Measurements from ENCODE around the gene CCDC158.
"Not testable (repeated sequence)": the region's sequence is repeated elsewhere in the genome, so short reads cannot be mapped to it uniquely, and the experiment has no call there.

CCDC158 gene

GRCh38 chr4:76458297-76458696 lies 37.4 kb upstream of the CCDC158 start:
- Histone ChIP-seq H3K36me3 (ENCODE audit: insufficient read depth, low read length) (no peaks in the 10 kb centered on the region), H3K4me1 (ENCODE audit: insufficient read depth, low read length, severe bottlenecking) (no peaks in the 10 kb centered on the region), H2AFZ (ENCODE audit: low read length) (no peak overlapping the region), H3K9ac (ENCODE audit: low read length) (no peak overlapping the region), H3K4me3 (ENCODE audit: low read depth, low read length, poor library complexity, severe bottlenecking) (no peak overlapping the region), H3K27me3 (ENCODE audit: insufficient read depth, low read length) (no peaks in the 10 kb centered on the region), H3K9me2 (ENCODE audit: low read depth, low read length) (no peaks in the 10 kb centered on the region), H3K27ac (ENCODE audit: low read depth, low read length, poor library complexity, severe bottlenecking) (no peak overlapping the region), H4K20me1 (ENCODE audit: insufficient read depth, low read length) (no peaks in the 10 kb centered on the region), H3F3A (ENCODE audit: insufficient read depth, low read length) (no peaks in the 10 kb centered on the region), H3K9me3 (ENCODE audit: low read length) (no peaks in the 10 kb centered on the region), H3K79me2 (ENCODE audit: insufficient read depth, low read length) (no peaks in the 10 kb centered on the region), H3K4me2 (ENCODE audit: low read length) (no peak overlapping the region)
- TF ChIP-seq CTCF (IDR thresholded peaks at IDR 0.05; ENCODE audit: low read length) (no peak), EZH2 (IDR thresholded peaks at IDR 0.05; ENCODE audit: borderline replicate concordance, low read length) (no peak)

- H3K79me2 ChIP-seq (ENCODE audit: insufficient read depth, low read length) = no peaks in the 10 kb centered on the region
- TF ChIP-seq CTCF (IDR thresholded peaks at IDR 0.05; ENCODE audit: low read length) (no peak), EZH2 (IDR thresholded peaks at IDR 0.05; ENCODE audit: borderline replicate concordance, low read length) (no peak)
- no peaks in the 10 kb centered on the region for H3K36me3 ChIP-seq (ENCODE audit: insufficient read depth, low read length)
- H2AFZ ChIP-seq (ENCODE audit: low read length) = no peak overlapping the region
- no peak overlapping the region for H3K27ac ChIP-seq (ENCODE audit: low read depth, low read length, poor library complexity, severe bottlenecking)
- no peak overlapping the region for H3K9ac ChIP-seq (ENCODE audit: low read length)
- no peaks in the 10 kb centered on the region for H3K9me2 ChIP-seq (ENCODE audit: low read depth, low read length)
- no peaks in the 10 kb centered on the region for H4K20me1 ChIP-seq (ENCODE audit: insufficient read depth, low read length)
- H3K9me3 ChIP-seq (ENCODE audit: low read length) = no peaks in the 10 kb centered on the region
- H3K27me3 ChIP-seq (ENCODE audit: insufficient read depth, low read length) = no peaks in the 10 kb centered on the region
- H3K4me2 ChIP-seq (ENCODE audit: low read length) = no peak overlapping the region
- H3K4me1 ChIP-seq (ENCODE audit: insufficient read depth, low read length, severe bottlenecking) = no peaks in the 10 kb centered on the region
- H3F3A ChIP-seq (ENCODE audit: insufficient read depth, low read length) = no peaks in the 10 kb centered on the region
- H3K4me3 ChIP-seq (ENCODE audit: low read depth, low read length, poor library complexity, severe bottlenecking) = no peak overlapping the region
Measured at GRCh38 chr4:76457885-76458284, 36.9 kb upstream of the CCDC158 start.

GRCh38 chr4:76454073-76454472 lies 33.1 kb upstream of the CCDC158 start:
- H3K9me3 ChIP-seq (ENCODE audit: low read length); H3K79me2 ChIP-seq (ENCODE audit: insufficient read depth, low read length); H3K27ac ChIP-seq (ENCODE audit: low read depth, low read length, poor library complexity, severe bottlenecking); H3K36me3 ChIP-seq (ENCODE audit: insufficient read depth, low read length); H3K4me3 ChIP-seq (ENCODE audit: low read depth, low read length, poor library complexity, severe bottlenecking); H2AFZ ChIP-seq (ENCODE audit: low read length); H3K9me2 ChIP-seq (ENCODE audit: low read depth, low read length); H3K4me2 ChIP-seq (ENCODE audit: low read length); H4K20me1 ChIP-seq (ENCODE audit: insufficient read depth, low read length); H3F3A ChIP-seq (ENCODE audit: insufficient read depth, low read length); H3K27me3 ChIP-seq (ENCODE audit: insufficient read depth, low read length); H3K9ac ChIP-seq (ENCODE audit: low read length); H3K4me1 ChIP-seq (ENCODE audit: insufficient read depth, low read length, severe bottlenecking): not testable (repeated sequence)

- no peaks in the 10 kb centered on the region for H3K9me3 ChIP-seq (ENCODE audit: low read length)
Measured at GRCh38 chr4:76453232-76453631, 32.3 kb upstream of the CCDC158 start.

More at GRCh38 chr4:76453232-76453631, 32.3 kb upstream of the CCDC158 start:
- Histone ChIP-seq H3F3A (ENCODE audit: insufficient read depth, low read length) (no peaks in the 10 kb centered on the region), H3K27me3 (ENCODE audit: insufficient read depth, low read length) (no peaks in the 10 kb centered on the region), H3K36me3 (ENCODE audit: insufficient read depth, low read length) (no peaks in the 10 kb centered on the region), H3K9ac (ENCODE audit: low read length) (no peak overlapping the region), H3K27ac (ENCODE audit: low read depth, low read length, poor library complexity, severe bottlenecking) (no peak overlapping the region), H4K20me1 (ENCODE audit: insufficient read depth, low read length) (no peaks in the 10 kb centered on the region), H3K4me1 (ENCODE audit: insufficient read depth, low read length, severe bottlenecking) (no peaks in the 10 kb centered on the region), H3K9me2 (ENCODE audit: low read depth, low read length) (no peaks in the 10 kb centered on the region), H2AFZ (ENCODE audit: low read length) (no peak overlapping the region), H3K4me2 (ENCODE audit: low read length) (no peak overlapping the region), H3K4me3 (ENCODE audit: low read depth, low read length, poor library complexity, severe bottlenecking) (no peak overlapping the region), H3K79me2 (ENCODE audit: insufficient read depth, low read length) (no peaks in the 10 kb centered on the region)
- no peak for TF ChIP-seq CTCF (IDR thresholded peaks at IDR 0.05; ENCODE audit: low read length)
- no peak for TF ChIP-seq EZH2 (IDR thresholded peaks at IDR 0.05; ENCODE audit: borderline replicate concordance, low read length)
